Hippocampal formation (tissue), 2 donors: ENCODE measurements around the gene ERRFI1.

Experiments
- DNase-seq, 2 donors: peaks; one replicate each; lab custom pipeline; 2025; lab: John Stamatoyannopoulos, UW

The ERRFI1 gene

GRCh38 chr1:8018492-8019228 lies 7.4 kb downstream of the ERRFI1 start:
- no peak for DNase-seq

GRCh38 chr1:8017495-8018197 lies 8.5 kb downstream of the ERRFI1 start:
- DNase-seq: peak; percentile 5 to 79

GRCh38 chr1:8016895-8017241 lies 9.2 kb downstream of the ERRFI1 start:
- DNase-seq: no peak

- DNase-seq: no peak
Observed at GRCh38 chr1:8016210-8016894, 9.8 kb downstream of the ERRFI1 start.

- no peak for DNase-seq
Observed at GRCh38 chr1:8015809-8016165, 10.3 kb downstream of the ERRFI1 start.

GRCh38 chr1:8015036-8015808 lies 10.9 kb downstream of the ERRFI1 start:
- DNase-seq: peak; percentile 26 to 89

GRCh38 chr1:8014381-8014988 lies 11.6 kb downstream of the ERRFI1 start:
- no peak for DNase-seq

GRCh38 chr1:8013800-8014199 lies 12.3 kb downstream of the ERRFI1 start:
- no peak for DNase-seq

- no peak for DNase-seq
Observed at GRCh38 chr1:8013399-8013798, 12.7 kb downstream of the ERRFI1 start.

- no peak for DNase-seq
Observed at GRCh38 chr1:8012955-8013354, 13.2 kb downstream of the ERRFI1 start.

GRCh38 chr1:8011923-8012858 lies 13.9 kb downstream of the ERRFI1 start:
- no peak for DNase-seq

GRCh38 chr1:8011016-8011415 lies 15.1 kb downstream of the ERRFI1 start:
- no peak for DNase-seq

- no peak for DNase-seq
Observed at GRCh38 chr1:8010080-8010664, 15.9 kb downstream of the ERRFI1 start.

GRCh38 chr1:8009043-8010002 lies 16.8 kb downstream of the ERRFI1 start:
- DNase-seq: no peak

GRCh38 chr1:8006037-8006963 lies 19.8 kb downstream of the ERRFI1 start:
- no peak for DNase-seq

- no peak for DNase-seq
Observed at GRCh38 chr1:8004803-8005573, 21.1 kb downstream of the ERRFI1 start.

GRCh38 chr1:8004113-8004802 lies 21.9 kb downstream of the ERRFI1 start:
- peak; percentile 28 to 54 for DNase-seq
